PC-9 (cell line): ENCODE measurements around the gene PNPLA2.

ENCODE experiments used
- CTCF ChIP-seq: fragments of 200-600 bp; sonication (generic); conservative IDR thresholded peaks from 2 replicates; pipeline ENCODE4 v1.6.1; 2017; ENCODE audit warnings: mixed run types, antibody characterized with exemption, mild to moderate bottlenecking, moderate library complexity
- EZH2 ChIP-seq: fragments of 200-600 bp; sonication (generic); IDR thresholded peaks from 2 replicates; pipeline ENCODE4 v1.8.0; 2017; ENCODE audit warnings: antibody characterized with exemption, low read depth

- TF ChIP-seq CTCF (no peak), EZH2 (no peak)
Measured at GRCh38 chr11:786235-787083, 32.3 kb upstream of the PNPLA2 start.
